ENCODE data around the gene C2orf42.
"Not testable (repeated sequence)": the region's sequence is repeated elsewhere in the genome, so short reads cannot be mapped to it uniquely, and the experiment has no call there.

DNA sequence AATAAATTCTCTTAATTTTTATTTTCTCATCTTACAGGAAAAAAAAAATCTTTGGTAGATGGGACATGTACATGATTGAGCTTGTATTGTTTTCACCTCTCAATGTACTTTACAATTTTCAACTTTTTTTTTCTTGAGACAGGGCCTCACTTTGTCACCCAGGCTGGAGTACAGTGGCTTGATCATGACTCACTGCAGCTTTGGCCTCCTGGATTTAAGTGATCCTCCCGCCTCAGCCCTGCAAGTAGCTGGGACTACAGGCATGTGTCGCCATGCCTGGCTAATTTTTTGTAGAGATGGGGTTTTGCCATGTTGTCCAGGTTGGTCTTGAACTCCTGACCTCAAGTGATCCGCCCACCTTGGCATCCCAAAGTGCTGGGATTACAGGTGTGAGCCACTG, 32.5 kb upstream of the C2orf42 start:
- TF ChIP-seq, protein P1, sequence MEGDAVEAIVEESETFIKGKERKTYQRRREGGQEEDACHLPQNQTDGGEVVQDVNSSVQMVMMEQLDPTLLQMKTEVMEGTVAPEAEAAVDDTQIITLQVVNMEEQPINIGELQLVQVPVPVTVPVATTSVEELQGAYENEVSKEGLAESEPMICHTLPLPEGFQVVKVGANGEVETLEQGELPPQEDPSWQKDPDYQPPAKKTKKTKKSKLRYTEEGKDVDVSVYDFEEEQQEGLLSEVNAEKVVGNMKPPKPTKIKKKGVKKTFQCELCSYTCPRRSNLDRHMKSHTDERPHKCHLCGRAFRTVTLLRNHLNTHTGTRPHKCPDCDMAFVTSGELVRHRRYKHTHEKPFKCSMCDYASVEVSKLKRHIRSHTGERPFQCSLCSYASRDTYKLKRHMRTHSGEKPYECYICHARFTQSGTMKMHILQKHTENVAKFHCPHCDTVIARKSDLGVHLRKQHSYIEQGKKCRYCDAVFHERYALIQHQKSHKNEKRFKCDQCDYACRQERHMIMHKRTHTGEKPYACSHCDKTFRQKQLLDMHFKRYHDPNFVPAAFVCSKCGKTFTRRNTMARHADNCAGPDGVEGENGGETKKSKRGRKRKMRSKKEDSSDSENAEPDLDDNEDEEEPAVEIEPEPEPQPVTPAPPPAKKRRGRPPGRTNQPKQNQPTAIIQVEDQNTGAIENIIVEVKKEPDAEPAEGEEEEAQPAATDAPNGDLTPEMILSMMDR (conservative IDR thresholded peaks at IDR 0.05; ENCODE audit: low read depth, low read length), result not testable (repeated sequence)
- TF ChIP-seq SMC3 (IDR thresholded peaks at IDR 0.05; ENCODE audit: low read depth, low read length); RAD21 (IDR thresholded peaks at IDR 0.05; ENCODE audit: low read length); CEBPB (IDR thresholded peaks at IDR 0.05; ENCODE audit: low read depth, low read length); MAZ (IDR thresholded peaks at IDR 0.05; ENCODE audit: borderline replicate concordance, low read depth, low read length); CHD1 (IDR thresholded peaks at IDR 0.05; ENCODE audit: low read depth, low read length); POLR2A (IDR thresholded peaks at IDR 0.05; ENCODE audit: low read depth, low read length); RFX5 (IDR thresholded peaks at IDR 0.05; ENCODE audit: low read depth, low read length); RCOR1 (IDR thresholded peaks at IDR 0.05; ENCODE audit: insufficient replicate concordance, low read length); FOS (IDR thresholded peaks at IDR 0.05; ENCODE audit: low read depth, low read length); MXI1 (IDR thresholded peaks at IDR 0.05; ENCODE audit: borderline replicate concordance, low read depth, low read length); MAFK (IDR thresholded peaks at IDR 0.05; ENCODE audit: low read depth, low read length); BHLHE40 (IDR thresholded peaks at IDR 0.05; ENCODE audit: low read depth, low read length): not testable (repeated sequence)
- TF ChIP-seq, protein P2, sequence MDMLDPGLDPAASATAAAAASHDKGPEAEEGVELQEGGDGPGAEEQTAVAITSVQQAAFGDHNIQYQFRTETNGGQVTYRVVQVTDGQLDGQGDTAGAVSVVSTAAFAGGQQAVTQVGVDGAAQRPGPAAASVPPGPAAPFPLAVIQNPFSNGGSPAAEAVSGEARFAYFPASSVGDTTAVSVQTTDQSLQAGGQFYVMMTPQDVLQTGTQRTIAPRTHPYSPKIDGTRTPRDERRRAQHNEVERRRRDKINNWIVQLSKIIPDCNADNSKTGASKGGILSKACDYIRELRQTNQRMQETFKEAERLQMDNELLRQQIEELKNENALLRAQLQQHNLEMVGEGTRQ (IDR thresholded peaks at IDR 0.05; ENCODE audit: low read depth, low read length), result not testable (repeated sequence)
